Measurements from ENCODE around the gene MINPP1.

The MINPP1 gene

DNA sequence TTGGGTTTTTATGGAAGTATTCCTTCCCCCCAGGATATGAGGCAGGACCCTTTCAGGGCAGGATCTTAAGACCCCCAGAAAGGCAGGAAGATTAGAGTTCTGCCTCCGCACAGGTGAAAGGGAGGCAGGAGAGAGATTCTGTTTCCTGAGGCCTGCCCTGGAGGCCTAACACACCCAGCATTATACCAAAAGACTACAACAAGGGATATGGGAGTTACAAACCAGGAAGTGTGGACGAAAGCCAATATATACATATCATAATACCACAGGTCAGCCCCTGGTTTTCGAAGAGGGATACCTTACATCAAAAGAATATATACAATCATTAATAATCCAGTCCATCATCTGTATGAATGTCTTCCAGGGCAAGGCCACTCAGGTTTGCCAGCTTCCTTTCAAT, 14.2 kb downstream of the MINPP1 start:
- no peak for DNase-seq

DNA sequence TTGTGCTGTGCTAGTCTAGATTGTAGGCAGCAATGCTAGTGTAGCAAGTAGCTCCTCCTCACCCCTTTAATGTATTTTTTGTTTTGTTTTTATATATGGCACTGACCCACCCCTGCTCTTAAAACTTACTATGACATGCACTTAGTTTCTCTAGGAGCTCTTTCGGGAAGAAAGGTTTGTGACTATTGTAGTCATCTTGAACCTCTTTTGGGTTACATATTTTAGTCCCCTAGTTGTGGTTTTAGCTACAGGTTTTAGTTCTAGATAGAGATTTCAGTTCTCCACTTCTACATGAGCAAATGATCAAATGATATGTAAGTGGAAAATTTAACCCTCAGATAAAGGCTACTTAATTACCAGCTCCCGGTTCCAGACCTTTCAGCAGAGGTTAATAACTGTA, 14.9 kb downstream of the MINPP1 start:
- no peak for DNase-seq

DNA sequence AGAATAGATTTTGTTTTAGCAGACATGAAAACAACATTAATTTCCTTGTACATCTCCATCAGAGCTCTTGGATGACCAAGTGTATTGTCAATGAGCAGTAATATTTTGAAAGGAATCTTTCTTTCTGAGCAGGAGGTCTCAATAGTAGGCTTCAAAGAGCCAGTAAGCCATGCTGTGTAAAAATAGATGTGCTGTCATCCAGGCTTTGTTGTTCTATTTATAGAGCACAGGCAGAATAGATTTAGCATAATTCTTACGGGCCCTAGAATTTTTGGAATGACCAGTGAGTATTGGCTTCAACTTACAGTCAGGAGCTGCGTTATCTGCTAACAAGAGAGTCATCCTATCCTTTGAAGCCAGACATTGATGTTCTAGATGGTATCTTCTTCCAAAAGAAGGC, 19.0 kb downstream of the MINPP1 start:
- DNase-seq = no peak

DNA sequence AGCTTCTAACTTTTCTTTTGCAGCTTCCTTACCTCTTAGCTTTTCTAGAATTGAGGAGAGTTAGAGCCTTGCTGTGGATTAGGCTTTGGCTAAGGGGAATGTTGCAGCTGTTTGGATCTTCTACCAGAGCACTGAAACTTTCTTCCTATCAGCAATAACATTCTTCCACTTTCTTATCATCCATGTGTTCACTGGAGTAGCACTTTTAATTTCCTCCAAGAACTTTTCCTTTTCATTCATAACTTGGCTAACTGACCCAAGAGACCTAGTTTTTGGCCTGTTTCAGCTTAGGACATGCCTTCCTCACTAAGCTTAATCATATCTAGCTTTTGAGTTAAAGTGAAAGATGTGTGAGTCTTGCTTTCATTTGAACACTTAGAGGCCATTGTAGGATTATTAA, 19.6 kb downstream of the MINPP1 start:
- no peak for DNase-seq

DNA sequence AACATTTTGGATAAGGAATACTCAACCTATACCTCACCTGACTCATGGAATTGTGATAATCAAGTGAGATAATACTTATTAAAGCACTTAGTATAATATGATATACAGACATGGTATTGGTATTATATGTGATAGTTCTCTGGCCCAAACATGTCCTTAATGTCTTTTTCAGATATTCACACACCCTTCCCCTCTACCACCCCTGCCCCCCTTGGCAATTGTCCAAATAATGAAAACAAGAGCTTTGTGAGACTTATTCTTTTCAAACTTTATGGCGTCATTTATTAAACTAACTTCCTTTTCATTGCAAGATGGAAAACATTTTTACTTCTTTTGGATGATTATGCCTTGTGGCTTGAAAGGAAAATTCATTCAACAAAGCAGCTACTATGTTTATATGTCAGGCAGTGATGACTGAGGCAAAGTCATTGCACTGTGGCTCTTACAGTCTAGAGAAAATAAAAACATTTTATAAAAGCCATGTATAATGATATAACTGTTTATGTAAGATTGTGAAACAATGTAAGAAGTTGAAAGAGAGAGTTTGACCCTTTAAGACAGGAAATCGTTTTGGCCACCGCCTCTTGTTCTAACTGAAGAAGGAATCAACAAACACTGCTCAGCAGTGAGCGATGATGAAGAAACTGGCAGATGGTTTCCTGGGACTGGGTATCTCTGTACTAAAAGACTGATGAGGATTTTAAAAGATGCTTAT, 27.4 kb downstream of the MINPP1 start:
- no peak for DNase-seq

DNA sequence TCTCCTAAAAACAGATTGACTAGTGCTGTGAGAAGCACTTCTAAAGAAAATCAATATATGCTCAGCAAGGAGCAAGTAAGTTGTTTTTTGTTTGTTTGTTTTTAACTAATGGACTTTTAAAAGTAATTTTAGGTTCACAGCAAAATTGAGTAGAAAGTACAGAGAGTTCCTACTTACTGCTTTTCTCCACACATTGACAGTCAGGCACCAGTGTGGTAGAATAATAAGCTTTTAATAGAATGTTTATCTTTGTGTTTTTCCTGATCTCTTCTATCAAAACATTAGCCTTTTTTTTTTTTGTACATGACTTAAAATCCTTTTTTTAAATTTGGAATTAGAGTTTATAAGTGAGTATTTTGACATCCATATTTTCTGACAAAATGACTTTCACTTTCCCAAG, 28.0 kb downstream of the MINPP1 start:
- DNase-seq = no peak

DNA sequence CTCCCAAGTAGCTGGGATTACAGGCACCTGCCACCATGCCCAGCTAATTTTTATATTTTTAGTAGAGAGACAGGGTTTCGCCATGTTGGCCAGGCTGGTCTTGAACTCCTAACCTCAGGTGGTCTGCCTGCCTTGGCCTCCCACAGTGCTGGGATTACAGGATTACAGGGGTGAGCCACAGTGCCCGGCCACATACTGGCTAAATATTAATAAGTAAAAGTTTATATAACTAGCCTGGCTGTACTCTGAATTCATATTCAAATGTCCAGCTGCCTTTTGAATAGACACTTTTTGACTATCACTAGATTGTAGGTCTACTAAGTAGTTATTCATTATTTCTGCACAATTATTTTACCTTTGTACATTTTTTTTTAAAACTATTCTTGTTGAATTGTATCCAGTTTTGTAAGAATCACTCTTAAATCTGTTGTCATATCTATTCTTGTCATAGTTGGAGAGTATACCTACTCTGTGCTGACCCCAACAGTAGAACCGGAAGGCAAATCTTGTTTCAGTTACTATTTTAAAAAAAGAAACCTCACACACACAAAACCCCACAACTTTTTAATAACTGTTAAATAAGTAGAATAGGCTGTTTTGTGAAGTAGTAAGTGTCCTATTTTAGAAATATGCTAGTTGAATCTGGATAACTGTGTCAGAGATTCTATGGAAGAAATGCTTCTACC, 29.6 kb downstream of the MINPP1 start:
- no peak for DNase-seq

DNA sequence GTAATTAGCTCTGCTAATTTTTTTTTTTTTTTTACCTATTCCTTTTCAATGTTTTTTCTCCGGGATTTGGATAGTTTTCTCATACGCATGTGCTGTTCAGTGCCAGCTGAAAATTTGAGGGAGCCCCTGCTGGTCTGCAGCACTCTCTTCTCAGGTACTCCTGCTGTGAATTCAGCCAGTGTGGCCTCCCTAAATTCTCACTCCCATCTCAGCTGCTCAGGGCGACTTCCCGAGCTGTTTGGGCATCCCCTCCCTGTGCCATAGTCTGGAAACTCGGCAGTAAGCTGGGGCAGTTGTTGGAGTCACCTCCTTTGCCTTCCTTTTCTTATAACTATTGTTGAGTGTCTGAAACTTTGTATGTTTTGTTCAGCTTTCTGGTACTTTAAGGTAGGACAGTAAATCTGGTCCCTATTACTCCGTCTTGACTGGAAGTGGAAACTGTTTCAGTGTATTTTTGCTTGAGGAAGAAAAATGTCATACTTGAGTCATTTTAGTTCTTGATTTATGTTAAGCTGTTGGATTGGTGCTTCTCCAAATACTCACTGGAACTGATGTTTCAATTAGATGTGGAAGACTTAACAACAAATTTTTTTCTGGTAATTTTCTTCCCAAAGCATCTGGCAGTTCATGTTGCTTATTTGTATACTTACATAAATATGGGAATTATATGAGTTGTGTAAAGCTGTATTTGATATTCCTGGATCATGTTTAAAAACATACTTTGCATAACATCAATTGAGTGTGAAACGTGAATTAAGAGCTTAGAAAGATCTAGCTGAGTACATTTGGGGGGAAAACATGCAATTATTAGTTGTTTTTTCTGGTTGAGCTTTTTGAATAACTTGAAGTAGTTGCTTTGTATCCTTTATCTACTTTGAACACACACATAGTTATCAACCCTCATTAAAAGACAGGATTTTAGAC, 33.7 kb downstream of the MINPP1 start:
- DNase-seq = no peak

DNA sequence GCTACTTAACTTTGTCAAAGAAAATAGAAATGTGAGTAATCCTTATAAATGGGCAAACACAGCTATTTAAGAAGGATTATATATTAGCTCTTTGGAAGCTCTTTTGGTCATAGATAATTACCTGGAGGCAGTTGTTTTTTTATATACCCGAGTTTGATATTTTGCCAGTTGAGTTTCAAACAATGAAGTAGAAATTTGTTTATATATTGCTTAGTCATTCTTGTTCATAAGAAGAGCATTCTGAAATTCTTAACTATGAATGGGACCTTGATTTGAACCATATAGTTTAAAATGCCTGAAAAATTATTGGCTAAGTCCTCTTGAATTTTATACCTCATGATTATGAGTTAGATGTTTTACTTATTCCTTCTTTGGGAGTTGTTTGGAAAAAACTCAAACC, 36.4 kb downstream of the MINPP1 start:
- DNase-seq = no peak

DNA sequence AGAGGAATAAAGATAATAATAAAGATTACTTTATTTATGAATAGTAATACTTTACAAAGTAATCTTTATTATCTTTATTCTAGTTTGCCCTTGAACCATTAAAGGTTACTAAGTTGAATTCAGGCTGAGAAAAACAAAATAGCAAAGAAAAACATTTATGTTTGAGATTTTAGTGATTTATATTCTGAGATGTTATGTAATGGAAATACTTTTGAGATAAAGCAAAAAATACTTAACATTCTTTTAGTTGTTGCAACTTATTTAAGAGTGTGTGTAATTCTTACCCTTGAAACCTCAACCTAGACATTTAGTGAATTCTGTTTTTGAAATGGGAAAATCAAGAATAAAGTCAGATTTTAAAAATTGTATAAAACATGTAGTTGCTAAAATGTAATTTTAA, 40.0 kb downstream of the MINPP1 start:
- DNase-seq = no peak

DNA sequence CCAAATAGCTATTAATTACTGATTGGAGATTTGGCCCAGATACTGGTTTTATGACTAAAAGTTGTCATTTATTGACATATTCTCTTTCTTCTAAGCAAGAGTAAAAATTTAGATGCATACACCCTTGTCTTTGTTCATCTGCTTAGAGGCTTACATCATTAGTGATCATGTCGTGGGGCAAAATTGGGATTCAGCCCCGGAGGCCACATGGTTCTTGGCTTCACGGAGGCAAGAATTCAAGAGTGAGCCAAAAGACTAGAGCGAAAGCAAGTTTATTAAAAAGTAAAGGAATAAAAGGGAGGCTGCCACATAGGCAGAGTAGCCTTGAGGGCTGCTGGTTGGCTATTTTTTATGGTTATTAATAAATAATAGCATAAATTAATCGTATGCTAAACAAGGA, 41.1 kb downstream of the MINPP1 start:
- DNase-seq = no peak

DNA sequence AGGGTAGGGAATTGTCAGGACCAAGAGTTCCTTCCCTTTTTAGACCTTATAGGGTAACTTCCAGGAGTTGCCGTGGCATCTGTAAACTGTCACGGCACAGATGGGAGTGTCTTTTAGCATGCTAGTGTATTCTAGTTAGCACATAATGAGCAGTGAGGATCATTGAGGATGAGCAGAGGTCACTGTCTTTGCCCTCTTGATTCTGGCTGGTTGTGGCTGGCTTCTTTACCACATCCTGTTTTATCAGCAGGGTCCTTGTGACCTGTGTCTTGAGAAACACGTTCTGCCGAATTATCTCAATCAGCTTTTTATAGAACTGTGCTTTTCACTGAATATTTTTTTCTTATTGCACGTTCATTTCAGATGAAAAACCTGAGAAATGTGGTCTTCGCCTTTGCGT, 41.5 kb downstream of the MINPP1 start:
- DNase-seq = no peak

DNA sequence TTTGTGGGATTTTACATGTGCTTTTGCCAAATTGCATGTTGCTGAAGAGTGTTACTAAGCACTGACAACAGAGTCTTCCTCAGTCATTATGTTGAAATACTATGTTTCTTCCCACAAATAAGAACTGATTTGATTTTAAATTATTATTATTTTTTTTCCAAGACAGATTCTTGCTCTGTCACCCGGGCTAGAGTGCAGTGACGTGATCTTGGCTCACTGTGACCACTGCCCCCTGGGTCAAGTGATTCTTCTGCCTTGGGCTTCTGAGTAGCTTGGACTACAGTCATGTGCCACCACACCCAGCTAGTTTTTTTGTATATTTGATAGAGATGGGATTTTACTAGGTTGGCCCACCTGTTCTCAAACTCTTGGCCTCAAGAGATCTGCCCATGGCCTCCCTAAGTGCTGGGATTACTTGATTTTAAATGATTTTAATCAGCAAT, 42.3 kb downstream of the MINPP1 start:
- DNase-seq = no peak

DNA sequence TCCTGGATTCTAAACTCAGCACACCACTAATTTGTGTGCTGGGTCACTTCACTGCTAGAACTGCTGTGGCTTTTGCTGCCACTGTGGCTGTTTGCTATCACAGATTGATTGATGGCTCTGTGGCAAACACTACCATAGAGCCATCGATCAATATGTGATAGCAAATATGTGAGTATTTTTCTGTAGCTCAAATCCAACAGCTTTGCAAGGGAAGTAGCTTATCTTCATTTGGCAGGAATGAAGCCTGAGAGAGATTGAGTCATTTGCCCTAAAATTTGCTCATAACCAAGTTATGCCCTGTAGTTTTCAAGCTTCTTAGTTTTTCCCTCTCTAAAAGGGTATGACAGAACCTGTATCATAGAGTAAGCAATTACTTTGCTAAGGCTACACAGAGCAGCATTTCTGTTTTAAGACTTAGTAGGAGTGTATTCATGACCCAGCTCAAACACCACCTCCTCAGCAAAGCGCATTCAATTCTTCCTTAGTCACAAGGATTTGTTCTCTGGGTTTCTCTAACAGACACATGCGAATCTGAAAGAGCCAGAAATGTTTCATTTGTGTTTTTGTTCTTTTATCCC, 43.1 kb downstream of the MINPP1 start:
- DNase-seq = no peak

DNA sequence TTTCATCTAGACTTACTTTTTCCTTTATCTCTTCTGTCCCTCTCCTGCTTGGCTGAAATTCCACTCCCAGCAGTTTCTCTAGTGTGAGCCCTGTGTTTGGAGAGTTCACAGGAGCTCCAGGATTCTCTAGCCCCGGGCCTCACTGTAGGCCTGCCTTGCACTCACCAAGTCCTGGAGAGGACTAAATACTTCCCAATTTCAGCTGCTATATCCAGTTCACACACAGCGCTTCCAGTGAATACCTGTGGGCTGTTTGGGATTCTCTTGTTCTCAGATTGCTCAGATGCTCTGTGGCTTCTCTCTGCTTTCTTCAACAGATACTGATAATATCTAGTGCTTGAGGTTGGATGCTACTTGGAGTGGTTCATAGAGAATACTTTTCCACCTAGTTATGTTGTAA, 46.0 kb downstream of the MINPP1 start:
- no peak for DNase-seq

DNA sequence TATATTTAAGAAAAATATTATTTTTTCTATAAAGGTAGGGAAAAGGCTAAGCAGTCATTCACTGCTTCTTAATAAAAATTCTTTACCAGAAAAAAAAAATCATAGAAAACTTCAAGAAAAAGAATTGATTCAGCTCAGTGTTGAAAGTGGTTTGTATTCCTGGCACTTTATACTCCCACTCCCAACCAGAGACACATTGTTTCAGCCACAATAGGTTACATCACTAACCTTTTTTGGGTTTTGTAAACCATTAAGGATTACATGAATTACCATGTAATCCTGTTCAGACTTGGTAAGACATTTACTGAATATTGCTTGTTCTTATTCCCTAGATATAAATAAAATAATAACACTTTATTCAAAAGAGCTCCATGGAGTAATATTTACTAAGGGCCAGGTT, 46.6 kb downstream of the MINPP1 start:
- DNase-seq = no peak

DNA sequence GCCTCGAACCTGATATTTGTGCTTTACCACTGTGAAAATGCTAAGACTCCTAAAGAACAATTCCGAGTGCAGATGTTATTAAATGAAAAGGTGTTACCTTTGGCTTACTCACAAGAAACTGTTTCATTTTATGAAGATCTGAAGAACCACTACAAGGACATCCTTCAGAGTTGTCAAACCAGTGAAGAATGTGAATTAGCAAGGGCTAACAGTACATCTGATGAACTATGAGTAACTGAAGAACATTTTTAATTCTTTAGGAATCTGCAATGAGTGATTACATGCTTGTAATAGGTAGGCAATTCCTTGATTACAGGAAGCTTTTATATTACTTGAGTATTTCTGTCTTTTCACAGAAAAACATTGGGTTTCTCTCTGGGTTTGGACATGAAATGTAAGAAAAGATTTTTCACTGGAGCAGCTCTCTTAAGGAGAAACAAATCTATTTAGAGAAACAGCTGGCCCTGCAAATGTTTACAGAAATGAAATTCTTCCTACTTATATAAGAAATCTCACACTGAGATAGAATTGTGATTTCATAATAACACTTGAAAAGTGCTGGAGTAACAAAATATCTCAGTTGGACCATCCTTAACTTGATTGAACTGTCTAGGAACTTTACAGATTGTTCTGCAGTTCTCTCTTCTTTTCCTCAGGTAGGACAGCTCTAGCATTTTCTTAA, 47.7 kb downstream of the MINPP1 start:
- DNase-seq = no peak

DNA sequence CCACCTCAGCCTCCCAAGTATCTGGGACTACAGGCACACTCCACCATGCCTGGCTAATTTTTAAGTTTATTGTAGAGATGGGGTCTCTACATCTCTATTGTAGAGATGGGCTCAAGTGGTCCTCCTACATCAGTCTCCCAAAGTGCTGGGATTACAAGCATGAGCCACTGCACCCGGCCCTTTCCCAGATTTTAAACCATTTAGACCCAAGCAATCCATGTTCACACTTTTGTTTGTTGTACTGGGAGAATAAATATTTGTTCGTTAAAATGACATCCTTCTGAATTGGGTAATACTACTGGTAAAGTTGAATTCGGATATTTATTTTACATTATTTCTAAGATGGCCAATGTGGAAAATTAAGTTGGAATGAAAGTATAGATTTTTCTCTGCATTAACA, 52.7 kb downstream of the MINPP1 start:
- no peak for DNase-seq

DNA sequence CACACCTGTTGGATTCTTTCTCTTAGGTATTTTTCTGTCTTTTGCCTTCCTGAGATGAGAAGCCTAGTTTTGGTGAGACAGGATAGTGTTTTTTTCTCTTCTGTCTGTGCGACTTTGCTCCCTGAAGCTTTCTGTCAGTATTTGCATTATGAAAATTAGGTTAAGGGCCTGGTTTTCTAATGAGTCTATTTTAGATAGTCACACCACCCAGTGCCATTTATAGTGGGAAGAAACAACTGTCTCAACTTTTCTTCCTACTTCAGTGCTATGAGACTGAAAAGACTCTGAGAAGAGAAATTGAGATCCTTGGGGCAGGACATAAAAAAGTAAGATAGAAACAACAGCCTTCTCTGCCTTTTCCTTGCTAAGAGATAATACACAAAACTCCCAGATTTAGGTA, 53.6 kb downstream of the MINPP1 start:
- DNase-seq = no peak

DNA sequence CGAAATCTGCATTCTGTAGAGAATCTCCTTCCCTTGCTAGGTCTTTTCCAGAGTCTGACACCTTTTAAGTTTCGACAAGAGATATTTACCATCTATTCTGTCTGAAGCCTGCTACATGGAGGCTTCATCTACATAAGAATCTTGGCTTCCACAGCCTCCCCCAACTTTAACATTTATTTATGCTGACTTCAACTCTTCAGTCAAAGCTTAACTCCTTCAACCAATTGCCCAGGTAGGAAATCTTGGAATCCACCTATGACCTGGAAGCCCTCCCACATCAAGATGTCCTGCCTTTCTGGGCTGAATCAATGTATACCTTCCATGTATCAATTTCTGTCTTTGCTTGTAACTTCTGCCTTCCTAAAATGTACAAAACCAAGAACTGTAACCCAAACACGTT, 54.7 kb downstream of the MINPP1 start:
- no peak for DNase-seq

DNA sequence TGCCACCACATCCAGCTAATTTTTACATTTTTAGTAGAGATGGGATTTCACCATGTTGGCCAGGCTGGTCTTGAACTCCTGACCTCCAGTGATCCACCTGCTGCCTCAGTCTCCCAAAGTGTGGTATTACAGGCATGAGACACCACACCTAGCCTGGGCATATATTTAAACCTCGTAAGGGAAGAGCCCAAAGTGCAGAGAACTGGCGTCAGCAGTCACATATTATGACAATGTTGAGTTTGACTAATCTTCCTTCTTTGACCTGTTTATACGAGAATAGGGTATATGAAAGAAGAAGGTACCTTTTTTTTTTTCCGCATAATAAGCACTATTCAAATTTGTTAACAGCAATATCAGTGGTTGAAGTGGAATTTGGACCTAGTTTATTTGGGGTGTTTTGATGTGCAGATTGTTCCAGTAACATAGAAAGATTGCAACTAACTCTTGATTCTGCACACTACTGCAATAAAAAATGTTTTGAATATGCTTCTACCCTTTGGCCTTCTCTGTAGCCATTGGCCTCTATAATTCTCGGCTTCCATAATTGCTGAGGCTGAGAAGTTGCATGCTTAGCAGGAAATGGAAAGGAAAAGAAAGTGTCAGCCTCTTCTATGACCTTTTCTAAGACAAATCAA, 55.9 kb downstream of the MINPP1 start:
- DNase-seq = no peak
